T-cell (primary cell): ENCODE results near the gene APELA. TPM values are rescaled to one million over a fixed set of nuclear protein-coding genes. Genes with fewer than 3 reads are reported as not detected.
"Not testable (repeated sequence)": the region's sequence is repeated elsewhere in the genome, so short reads cannot be mapped to it uniquely, and the experiment has no call there.

ENCODE experiments used
- ATAC-seq, 4 experiments: fragments of 200-7000 bp in 3 of 4; fragments of 150-1000 bp in 1 of 4; cut with Tn5 transposase; replicated peaks in 1 of 4; 1 replicate in 3 of 4; 2 replicates in 1 of 4; pipeline ENCODE4 v1.10.0; 2021; ENCODE audit warnings: moderate library complexity in 3 of 4, mild to moderate bottlenecking in 2 of 4, moderate number of reproducible peaks in 1 of 4
- CTCF ChIA-PET, 2 donors: fragments of 300-600 bp; sonication (Branson Sonifier 250); formaldehyde crosslinking; loops; one replicate each; lab custom pipeline; 2022; ENCODE audit warnings: antibody characterized with exemption in 2 of 2; lab: Charles Lee
- POLR2A ChIA-PET, 2 donors: fragments of 300-600 bp; sonication (Branson Sonifier 250); formaldehyde crosslinking; loops; one replicate each; lab custom pipeline; 2022; ENCODE audit warnings: antibody characterized with exemption in 2 of 2; lab: Charles Lee
- DNase-seq, 35 experiments: peaks; one replicate each; pipeline versions ENCODE4 v3.0.0 to v3.0.0-alpha.2; 2013 to 2023
- H3K27ac ChIP-seq: one replicate; pipeline ENCODE4 v1.5.1; 2013; ENCODE audit warnings: low read length
- H3K27me3 ChIP-seq, 2 experiments: replicated peaks in 1 of 2; 1 replicate in 1 of 2; 2 replicates in 1 of 2; pipeline versions ENCODE4 v1.6.1 to v1.7.0; 2013; ENCODE audit warnings: low read length in 1 of 2, mixed read lengths in 1 of 2; ENCODE audit not compliant: control insufficient read depth in 2 of 2, insufficient read depth in 2 of 2; ENCODE audit errors: extremely low read depth in 1 of 2
- H3K36me3 ChIP-seq, 2 donors: 1 replicate in 1 of 2; 2 replicates in 1 of 2; pipeline versions ENCODE4 v1.6.1 to v1.7.0; 2013; ENCODE audit warnings: low read length in 1 of 2; ENCODE audit not compliant: control insufficient read depth in 2 of 2, insufficient read depth in 1 of 2; ENCODE audit errors: extremely low read depth in 1 of 2
- H3K4me1 ChIP-seq, 2 experiments: 1 replicate in 1 of 2; 2 replicates in 1 of 2; pipeline versions ENCODE4 v1.6.1 to v1.7.0; 2013; ENCODE audit warnings: low read length in 2 of 2, mixed read lengths in 1 of 2; ENCODE audit not compliant: insufficient read depth in 2 of 2, control insufficient read depth in 1 of 2; ENCODE audit errors: extremely low read depth in 1 of 2
- H3K4me3 ChIP-seq, 2 donors: 1 replicate in 1 of 2; 2 replicates in 1 of 2; pipeline versions ENCODE4 v1.5.1 to v1.7.0; 2013; ENCODE audit warnings: mild to moderate bottlenecking in 2 of 2, low read length in 1 of 2, moderate library complexity in 1 of 2; ENCODE audit not compliant: control insufficient read depth in 1 of 2; ENCODE audit errors: extremely low read depth in 1 of 2
- H3K9me3 ChIP-seq: 2 replicates; pipeline ENCODE4 v1.7.0; 2013
- H3K27ac Mint-ChIP-seq, 2 donors: one replicate each; pipeline ENCODE4 v1.8.0; 2020 to 2021; ENCODE audit warnings: mild to moderate bottlenecking in 2 of 2, mixed read lengths in 2 of 2
- H3K27me3 Mint-ChIP-seq, 2 donors: one replicate each; pipeline ENCODE4 v1.8.0; 2021 to 2022; ENCODE audit warnings: mixed read lengths in 2 of 2
- H3K36me3 Mint-ChIP-seq: one replicate; pipeline ENCODE4 v1.8.0; 2021; ENCODE audit warnings: mixed read lengths
- H3K4me1 Mint-ChIP-seq, 3 donors: one replicate each; pipeline ENCODE4 v1.8.0; 2020 to 2022; ENCODE audit warnings: mixed read lengths in 3 of 3, mild to moderate bottlenecking in 1 of 3
- H3K4me3 Mint-ChIP-seq, 3 donors: one replicate each; pipeline ENCODE4 v1.8.0; 2020 to 2022; ENCODE audit warnings: mild to moderate bottlenecking in 3 of 3, mixed read lengths in 3 of 3, moderate library complexity in 3 of 3
- H3K9me3 Mint-ChIP-seq, 3 donors: one replicate each; pipeline ENCODE4 v1.8.0; 2020 to 2022; ENCODE audit warnings: mixed read lengths in 3 of 3
- WGBS: methylation state at CpG from one replicate; pipeline ENCODE4 v1.1.5; 2013; ENCODE audit warnings: missing lambda C conversion rate; ENCODE audit not compliant: insufficient coverage; 5-methylcytosine and 5-hydroxymethylcytosine counted together
- total RNA-seq, 35 experiments: library from RNA in 6 of 35; stranded (reverse) in 6 of 35; fragments of 120-200 nt in 1 of 35; gene quantifications; one replicate each; pipeline versions ENCODE4 v1.2.1 to v1.2.4 and lab custom pipeline; 2013 to 2026

Gene APELA
- total RNA-seq, 5 donors from 2014 or later (not counting 1 experiment from before 2014, with no cell fraction given), result not detected

- Histone ChIP-seq H3K27me3 (peaks cover 0 to 6% of the 10 kb centered on the region in 2 experiments), H3K4me3 (no peak overlapping the region), H3K4me1 (no peaks in the 10 kb centered on the region), H3K36me3 (no peaks in the 10 kb centered on the region), H3K27ac (no peak overlapping the region), H3K9me3 (no peaks in the 10 kb centered on the region)
- Mint-ChIP-seq H3K27ac (no peak overlapping the region), H3K27me3 (peaks cover 7 to 10% of the 10 kb centered on the region in 2 donors), H3K9me3 (no peaks in the 10 kb centered on the region), H3K4me3 (no peak overlapping the region), H3K36me3 (no peaks in the 10 kb centered on the region), H3K4me1 (no peaks in the 10 kb centered on the region)
- 96% methylated on average over 3 of the region's 5 CpGs for WGBS
- CTCF ChIA-PET, result no interaction called here
- POLR2A ChIA-PET, result interaction anchor here in 1 of 2 donors (0.6 kb wide), 1 partner anchor 24 kb away, joined by 4 read pairs; no protein-coding TSS in a partner anchor
- no peak for DNase-seq
- ATAC-seq, result no peak
Measured at GRCh38 chr4:164930647-164931046, 53.7 kb downstream of the APELA start.

GRCh38 chr4:164931551-164932324 lies 54.8 kb downstream of the APELA start:
- POLR2A ChIA-PET, result no interaction called here
- Histone ChIP-seq H3K4me3 (no peak overlapping the region), H3K36me3 (no peaks in the 10 kb centered on the region), H3K9me3 (no peaks in the 10 kb centered on the region), H3K4me1 (no peaks in the 10 kb centered on the region), H3K27ac (no peak overlapping the region), H3K27me3 (peaks cover 0 to 8% of the 10 kb centered on the region in 2 experiments)
- Mint-ChIP-seq H3K27ac (no peak overlapping the region), H3K36me3 (no peaks in the 10 kb centered on the region), H3K4me3 (no peak overlapping the region), H3K9me3 (no peaks in the 10 kb centered on the region), H3K4me1 (no peaks in the 10 kb centered on the region), H3K27me3 (peaks cover 8 to 20% of the 10 kb centered on the region in 2 donors)
- CTCF ChIA-PET, result no interaction called here
- 92% methylated on average over 2 of the region's 5 CpGs for WGBS
- no peak for ATAC-seq
- no peak for DNase-seq

GRCh38 chr4:164933244-164933643 lies 56.3 kb downstream of the APELA start:
- Histone ChIP-seq H3K9me3 (no peaks in the 10 kb centered on the region), H3K4me1 (no peaks in the 10 kb centered on the region), H3K36me3 (no peaks in the 10 kb centered on the region), H3K27ac (no peak overlapping the region), H3K27me3 (peaks cover 0 to 8% of the 10 kb centered on the region in 2 experiments), H3K4me3 (no peak overlapping the region)
- 81% methylated on average over 10 of the region's 11 CpGs for WGBS
- Mint-ChIP-seq H3K36me3 (no peaks in the 10 kb centered on the region), H3K9me3 (no peaks in the 10 kb centered on the region), H3K27me3 (peaks cover 12 to 26% of the 10 kb centered on the region in 2 donors), H3K4me3 (no peak overlapping the region), H3K27ac (no peak overlapping the region), H3K4me1 (no peaks in the 10 kb centered on the region)
- POLR2A ChIA-PET, result no interaction called here
- CTCF ChIA-PET, result no interaction called here
- ATAC-seq (no peak), DNase-seq (no peak)

- Mint-ChIP-seq H3K36me3 (no peaks in the 10 kb centered on the region), H3K4me3 (no peak overlapping the region), H3K4me1 (no peaks in the 10 kb centered on the region), H3K9me3 (no peaks in the 10 kb centered on the region), H3K27me3 (peaks cover 20 to 26% of the 10 kb centered on the region in 2 donors), H3K27ac (no peak overlapping the region)
- no peak for ATAC-seq
- 40% methylated on average over 1 of the region's 1 CpG for WGBS
- ChIA-PET POLR2A (no interaction called here), CTCF (interaction anchor here in 1 of 2 donors (0.6 kb wide), 1 partner anchor 181 kb away, joined by 4 read pairs; the partner anchor contains the start of gene SMIM31)
- Histone ChIP-seq H3K27me3 (peaks cover 0 to 11% of the 10 kb centered on the region in 2 experiments), H3K4me3 (no peak overlapping the region), H3K27ac (no peak overlapping the region), H3K36me3 (no peaks in the 10 kb centered on the region), H3K4me1 (no peaks in the 10 kb centered on the region), H3K9me3 (no peaks in the 10 kb centered on the region)
- no peak for DNase-seq
Measured at GRCh38 chr4:164935363-164935762, 58.4 kb downstream of the APELA start.

GRCh38 chr4:164935865-164936606 lies 59.1 kb downstream of the APELA start:
- H3K27me3 ChIP-seq, result peaks cover 0 to 15% of the 10 kb centered on the region in 2 experiments
- CTCF ChIA-PET, H3K27ac ChIP-seq, POLR2A ChIA-PET, DNase-seq, ATAC-seq, H3K9me3 ChIP-seq, H3K4me1 Mint-ChIP-seq, H3K36me3 Mint-ChIP-seq, H3K36me3 ChIP-seq, H3K27ac Mint-ChIP-seq, H3K9me3 Mint-ChIP-seq, H3K4me3 Mint-ChIP-seq, H3K4me1 ChIP-seq, H3K4me3 ChIP-seq: not testable (repeated sequence)
- H3K27me3 Mint-ChIP-seq, result peaks cover 22 to 30% of the 10 kb centered on the region in 2 donors
- 87% methylated on average over 3 of the region's 9 CpGs for WGBS

- POLR2A ChIA-PET, result no interaction called here
- Mint-ChIP-seq H3K9me3 (no peaks in the 10 kb centered on the region), H3K27me3 (peaks cover 25 to 30% of the 10 kb centered on the region in 2 donors), H3K4me3 (no peak overlapping the region), H3K4me1 (no peaks in the 10 kb centered on the region), H3K27ac (no peak overlapping the region), H3K36me3 (no peaks in the 10 kb centered on the region)
- DNase-seq, result no peak
- no peak overlapping the region for H3K4me3 ChIP-seq
- CTCF ChIA-PET, result no interaction called here
- H3K36me3 ChIP-seq, result no peaks in the 10 kb centered on the region
- no peak for ATAC-seq
- H3K4me1 ChIP-seq, result no peaks in the 10 kb centered on the region
- H3K9me3 ChIP-seq, result no peaks in the 10 kb centered on the region
- H3K27ac ChIP-seq, result no peak overlapping the region
- H3K27me3 ChIP-seq, result peaks cover 0 to 15% of the 10 kb centered on the region in 2 experiments
Measured at GRCh38 chr4:164937576-164938270, 60.7 kb downstream of the APELA start.
